Effector CD8-positive, alpha-beta T cell (primary cell): ENCODE results near the gene ZNF281.
"Not testable (repeated sequence)": the region's sequence is repeated elsewhere in the genome, so short reads cannot be mapped to it uniquely, and the experiment has no call there.

ENCODE experiments used
- DNase-seq: peaks from one replicate; lab custom pipeline; 2025; lab: John Stamatoyannopoulos, UW

Gene ZNF281

DNA sequence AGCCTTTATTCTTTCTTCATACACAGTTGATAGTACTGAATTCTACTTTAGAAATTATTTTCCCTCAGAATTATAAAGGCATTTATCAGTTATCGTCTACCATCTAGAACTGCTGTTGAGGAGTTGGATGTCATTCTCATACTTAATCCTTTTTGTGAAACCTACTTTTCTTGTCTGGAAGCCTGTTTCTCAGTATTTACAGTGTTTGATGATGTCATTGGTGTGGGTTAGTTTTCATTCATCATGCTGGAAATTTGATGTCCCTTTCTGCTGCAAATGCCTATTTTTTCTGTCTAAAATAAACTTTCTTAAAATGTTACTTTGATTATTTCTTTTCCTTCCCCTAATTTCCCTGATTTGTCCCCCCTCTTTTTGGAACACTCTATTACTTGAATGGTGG lies 22.8 kb upstream of the ZNF281 start:
- DNase-seq, result no peak

DNA sequence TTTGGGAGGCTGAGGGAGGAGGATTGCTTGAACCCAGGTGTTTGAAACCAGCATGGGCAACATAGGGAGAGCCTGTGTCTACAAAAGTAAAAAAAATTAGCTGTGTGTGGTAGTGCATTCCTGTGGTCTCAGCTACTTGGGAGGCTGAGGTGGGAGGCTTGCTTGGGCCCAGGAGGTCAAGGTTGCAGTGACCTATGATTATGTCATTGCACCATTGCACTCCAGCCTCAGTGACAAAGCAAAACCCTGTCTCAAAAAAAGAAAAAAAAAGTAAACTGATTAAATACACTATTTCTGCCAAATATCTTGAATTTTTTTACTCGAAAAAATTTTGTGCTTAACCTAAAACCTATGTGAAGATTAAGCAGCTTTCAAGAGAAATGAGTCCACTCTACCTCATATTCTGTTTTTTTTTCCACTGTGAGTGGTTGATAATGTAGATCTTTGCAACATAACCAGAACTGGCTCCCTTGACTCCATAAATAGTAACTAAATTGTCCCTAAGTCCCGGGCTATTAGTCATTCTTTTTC lies 19.4 kb upstream of the ZNF281 start:
- no peak for DNase-seq

DNA sequence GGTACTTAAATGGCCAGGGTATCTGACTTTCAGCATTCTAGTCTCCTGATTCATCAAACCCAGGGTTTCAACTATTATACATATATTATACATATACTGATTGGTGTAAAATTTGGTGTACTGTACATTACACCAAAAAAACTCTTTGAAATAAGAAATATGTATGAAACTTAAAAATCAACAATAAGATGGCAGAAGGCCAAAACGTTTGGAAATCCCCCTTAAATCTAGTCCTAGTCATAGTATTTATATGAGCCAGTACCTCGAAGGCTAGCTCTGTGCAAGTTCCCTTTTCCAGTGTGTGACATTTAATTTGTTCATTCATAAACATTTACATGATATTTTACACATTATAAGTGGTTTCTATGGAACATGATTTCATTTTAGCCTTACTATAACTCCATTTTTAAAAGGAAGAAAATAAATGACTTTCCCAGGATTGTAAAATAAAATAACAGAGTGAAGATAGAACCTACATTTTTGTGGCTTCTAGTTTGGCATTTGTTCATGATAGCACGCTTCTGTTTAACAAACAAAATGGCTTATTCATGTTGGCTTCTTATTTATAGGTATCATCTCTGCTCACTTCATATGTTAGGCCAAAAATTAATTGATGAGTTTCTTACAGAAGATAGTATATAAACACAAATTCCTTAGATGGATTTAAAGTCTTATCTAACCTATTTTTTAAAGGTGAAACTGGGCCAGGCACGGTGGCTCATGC lies 18.8 kb upstream of the ZNF281 start:
- DNase-seq, result no peak

DNA sequence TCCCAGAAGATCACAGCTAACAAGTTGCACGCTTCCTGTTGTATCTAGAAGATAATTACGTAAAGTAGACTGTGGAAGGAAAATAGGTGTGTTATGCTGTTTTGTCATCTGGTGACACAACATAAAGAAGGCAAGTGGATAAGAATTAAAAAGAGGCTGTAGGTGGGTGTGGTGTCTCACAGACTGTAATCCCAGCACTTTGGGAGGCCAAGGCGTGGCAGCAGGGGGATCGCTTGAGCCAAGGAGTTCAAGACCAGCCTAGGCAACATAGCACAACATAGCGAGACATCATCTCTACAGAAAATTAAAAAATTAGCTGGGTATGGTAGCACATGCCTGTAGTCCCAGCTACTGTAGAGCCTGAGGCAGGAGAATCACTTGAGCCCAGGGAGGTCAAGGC lies 17.9 kb upstream of the ZNF281 start:
- DNase-seq, result no peak

DNA sequence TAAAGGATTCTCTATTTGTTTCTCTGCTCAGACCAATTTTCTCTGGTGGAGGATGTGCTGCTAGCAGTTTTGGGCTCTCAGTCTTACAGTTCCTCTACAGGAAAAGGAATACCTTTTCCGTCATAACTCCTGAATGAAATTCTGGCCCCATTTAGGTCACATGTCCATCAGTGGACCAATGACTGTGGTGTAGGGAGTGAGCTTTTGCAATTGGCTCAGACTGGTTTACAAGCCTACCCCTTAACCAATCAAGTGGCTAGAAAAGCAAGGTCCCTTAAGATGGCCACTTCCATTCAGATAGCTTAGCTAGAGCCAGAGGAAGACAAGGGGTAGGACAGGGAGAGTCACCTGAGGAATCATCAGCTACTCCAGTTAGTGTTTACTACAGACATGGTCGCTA lies 16.4 kb upstream of the ZNF281 start:
- DNase-seq, result no peak

DNA sequence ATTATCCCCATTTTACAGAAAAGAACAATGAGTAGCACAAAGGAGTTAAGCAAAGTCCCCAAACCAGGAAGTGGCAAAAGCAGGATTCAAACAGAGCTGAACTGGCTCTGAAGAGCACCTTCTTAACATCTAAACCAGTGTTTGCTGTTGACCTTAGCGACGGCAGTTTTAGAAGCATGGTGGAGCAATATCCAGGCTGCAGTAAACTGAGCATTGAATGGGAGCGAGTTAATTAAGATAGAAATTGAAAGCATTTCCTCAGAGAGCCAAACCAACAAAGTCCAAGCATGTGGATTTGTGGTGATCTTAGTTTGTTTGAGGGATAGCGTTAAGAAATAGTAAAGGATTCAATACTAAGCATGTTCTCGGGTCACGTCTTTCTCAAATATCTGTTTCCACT lies 13.4 kb upstream of the ZNF281 start:
- no peak for DNase-seq

DNA sequence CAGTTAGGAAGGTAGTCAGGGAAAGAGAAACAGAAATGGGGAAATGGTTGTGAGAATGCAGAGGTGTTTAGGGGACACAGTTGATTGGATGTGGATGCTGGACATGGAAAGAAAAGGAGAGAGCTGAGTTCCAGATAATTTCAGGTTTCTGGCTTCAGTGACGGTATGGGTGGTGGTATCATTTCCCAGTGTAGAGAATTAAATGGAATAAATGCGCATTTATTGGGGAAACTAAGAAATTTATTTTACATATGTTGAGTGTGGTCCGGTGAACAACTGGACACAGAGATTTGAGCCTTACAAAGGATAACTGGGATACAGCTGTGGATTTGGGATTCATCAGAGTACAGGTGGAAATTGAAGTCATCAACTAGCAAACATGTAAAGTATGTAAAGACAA lies 12.4 kb upstream of the ZNF281 start:
- no peak for DNase-seq

DNA sequence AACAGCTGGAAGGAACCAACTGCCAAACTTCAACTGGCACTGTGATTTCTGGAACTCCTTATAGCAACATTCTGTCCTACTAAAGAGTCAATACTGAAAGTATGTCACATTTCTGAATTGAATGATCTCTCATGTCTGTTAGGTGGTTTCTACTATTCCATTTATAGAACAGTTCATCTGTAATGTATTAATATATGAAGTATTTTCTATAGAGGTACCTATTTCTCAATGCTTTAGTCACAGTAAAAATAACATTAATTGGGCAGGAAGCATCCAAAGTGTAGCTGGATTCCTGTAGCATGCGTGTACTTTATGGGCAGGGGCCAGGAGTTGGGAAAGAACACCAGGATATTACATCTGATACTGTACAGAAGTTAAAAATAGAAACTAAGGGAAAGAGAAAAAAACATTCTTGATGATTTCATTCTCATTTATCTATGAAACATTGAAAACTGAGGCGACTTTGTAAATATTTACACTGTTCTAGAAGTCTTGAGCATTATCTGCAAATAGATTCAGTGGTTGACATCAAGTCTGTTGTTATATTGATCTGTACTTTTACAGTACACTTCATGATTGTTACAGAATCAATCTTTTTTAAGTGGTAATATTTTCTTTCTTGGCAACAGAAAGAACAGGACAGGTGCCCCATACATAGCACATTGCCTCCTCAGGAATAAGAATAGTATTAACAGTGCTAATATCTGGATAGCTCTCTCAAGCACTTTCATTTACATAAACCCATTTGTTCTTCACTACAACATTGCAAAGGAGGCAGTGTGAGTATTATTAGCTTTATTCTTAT lies 6.2 kb upstream of the ZNF281 start:
- no peak for DNase-seq

DNA sequence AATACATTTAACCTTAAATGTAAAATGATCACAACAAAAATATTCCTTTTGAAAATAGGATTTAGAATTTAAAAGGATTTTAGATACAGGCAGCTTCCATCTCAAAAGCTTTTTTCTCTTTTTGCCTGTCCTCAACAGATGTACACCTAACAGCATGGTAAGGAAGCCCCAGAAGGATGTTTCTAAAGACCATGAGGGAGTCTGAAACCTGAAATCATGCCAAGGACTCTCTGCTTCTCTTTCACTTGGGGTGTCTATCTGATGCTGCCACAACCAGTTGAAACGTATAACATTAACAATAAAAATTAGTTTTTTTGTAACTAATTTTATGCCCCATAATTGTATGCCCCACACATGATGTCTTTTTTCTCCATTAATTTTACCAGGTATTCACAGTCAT lies 5.4 kb upstream of the ZNF281 start:
- DNase-seq, result no peak

DNA sequence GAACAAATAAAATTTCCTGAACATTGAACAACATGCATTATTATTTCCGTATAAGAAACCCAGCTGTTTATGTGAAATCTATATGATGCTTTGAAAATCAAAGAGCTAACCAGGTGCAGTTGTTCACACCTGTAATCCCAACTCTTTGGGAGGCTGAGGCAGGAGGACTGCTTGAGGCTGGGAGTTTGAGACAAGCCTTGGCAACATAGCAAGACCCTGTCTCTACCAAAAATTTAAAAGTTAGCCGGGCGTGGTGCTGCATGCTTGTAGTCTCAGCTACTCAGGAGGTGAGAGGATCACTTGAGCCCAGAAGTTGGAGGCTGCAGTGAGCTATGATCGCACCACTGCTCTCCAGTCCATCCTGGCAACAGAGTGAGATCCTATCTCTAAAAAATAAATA lies 4.8 kb upstream of the ZNF281 start:
- DNase-seq, result no peak

DNA sequence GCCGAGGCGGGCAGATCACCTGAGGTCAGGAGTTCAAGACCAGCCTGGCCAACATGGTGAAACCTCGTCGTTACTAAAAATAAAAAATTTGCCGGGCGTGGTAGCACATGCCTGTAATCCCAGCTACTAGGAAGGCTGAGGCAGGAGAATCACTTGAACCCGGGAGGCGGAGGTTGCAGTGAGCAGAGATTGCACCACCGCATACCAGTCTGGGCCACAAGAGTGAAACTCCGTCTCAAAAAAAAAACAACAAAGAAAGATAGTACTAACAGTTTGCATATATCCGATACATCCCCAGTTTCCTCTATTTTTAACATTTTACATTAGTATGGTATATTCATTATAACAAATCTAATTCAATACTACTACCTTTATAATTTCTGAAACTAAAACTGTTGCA lies 3.9 kb upstream of the ZNF281 start:
- DNase-seq, result not testable (repeated sequence)

DNA sequence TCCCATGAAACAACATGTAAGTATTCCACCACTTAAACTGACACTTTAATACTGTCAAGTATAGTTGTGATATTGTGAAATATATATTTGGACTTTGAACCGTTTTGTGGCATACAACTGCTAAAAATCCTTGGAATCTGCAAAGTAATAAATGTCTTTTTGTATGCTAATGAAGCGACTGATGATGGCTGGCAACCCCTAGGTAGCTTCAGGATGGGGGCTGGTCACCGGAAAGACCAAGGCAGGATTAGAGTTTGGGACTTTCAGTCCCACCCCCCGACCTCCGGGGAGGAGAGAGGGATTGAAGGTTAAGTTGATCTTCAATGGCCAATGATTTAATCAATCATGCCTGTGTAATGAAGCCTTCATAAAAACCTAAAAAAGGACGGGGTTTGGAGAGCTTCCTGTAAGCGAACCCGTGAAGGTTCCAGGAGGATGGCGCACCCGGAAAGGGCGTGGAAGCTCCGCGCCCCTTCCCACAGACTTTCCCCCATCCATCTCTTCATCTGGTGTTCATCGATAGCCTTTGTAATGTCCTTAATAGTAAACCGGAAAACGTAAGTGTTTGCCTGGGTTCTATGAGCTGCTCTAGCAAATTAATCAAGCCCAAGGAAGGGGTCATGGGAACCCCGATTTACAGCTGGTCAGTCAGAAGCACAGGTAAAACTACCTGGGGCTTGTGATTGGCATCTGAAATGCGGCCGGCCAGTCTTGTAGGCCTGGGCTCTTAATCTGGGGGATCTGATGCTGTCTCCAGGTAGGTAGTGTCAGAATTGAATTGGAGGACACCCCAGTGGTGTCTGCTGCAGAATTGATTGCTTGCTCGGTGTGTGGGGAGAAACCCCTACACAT lies 1.8 kb upstream of the ZNF281 start:
- DNase-seq, result no peak

DNA sequence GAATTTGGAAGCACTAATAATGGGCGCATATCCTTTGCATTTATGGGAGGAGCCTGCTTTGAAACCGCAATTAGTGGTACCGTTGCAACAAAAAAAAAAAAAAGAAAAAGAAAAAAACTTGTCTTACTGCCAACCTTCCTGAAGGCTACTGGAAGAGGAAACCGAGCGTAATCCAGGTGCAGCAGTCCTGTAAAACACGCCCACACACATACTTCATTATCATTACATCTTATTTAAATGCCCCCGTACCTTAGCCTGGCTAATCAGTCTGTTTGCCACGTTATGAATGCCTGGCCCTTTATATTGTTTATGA lies 686 bp upstream of the ZNF281 start:
- DNase-seq, result no peak

DNA sequence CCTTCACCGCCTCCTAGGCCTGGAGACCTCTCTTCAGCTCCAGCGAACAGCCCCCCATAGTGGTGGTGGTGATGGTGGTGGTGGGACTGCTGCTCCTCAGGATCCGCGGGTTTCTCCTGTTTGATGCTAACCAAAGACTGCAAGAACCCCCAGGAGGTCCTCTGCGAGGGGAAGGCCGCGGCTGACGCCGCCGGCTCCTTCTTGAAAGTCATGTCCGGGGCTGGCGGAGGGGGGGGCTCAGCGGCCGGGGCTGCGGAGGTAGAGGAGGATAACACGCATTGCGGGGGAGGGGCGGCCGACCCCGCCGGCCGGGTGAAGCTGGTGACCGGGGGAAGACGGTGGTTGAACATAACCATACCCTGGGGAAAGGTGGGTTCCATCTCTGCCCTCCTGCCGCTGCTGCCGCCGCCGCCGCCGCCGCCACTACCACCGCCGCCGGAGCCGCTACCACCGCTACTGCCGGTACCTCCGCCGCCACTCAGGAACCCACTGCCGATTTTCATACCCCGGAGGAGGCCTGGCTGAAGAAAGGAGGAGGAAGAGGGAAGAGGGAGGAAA lies 554 bp downstream of the ZNF281 start:
- peak; percentile 22 for DNase-seq

DNA sequence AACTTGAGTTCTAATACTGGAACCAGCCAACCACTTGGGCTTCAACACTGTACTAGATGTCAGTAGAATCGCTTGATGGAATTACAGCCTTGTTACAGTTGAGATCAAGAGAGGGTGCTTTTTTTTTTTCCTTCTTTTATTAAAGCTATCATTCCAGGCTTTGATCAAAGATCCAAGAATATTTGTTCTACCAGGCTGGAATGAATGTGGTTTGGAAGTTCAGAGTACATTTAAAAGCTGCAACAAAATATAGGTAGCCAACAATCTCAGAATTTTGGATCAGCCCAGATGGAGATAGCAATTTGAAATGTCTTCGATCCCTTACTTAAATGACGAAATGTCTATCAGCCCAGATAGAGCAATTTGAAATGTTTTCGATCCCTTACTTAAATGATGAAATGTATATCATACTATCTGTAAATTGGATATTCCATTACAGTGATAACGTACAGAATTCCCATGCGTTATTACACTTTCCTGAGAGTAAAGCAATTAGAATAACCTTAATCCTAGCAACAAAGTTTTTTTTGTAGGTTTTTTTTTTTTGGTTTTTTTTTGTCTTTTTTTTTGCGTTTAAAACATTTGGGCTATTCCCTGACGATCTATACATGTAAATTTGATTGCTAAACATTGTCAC lies 3.6 kb downstream of the ZNF281 start:
- DNase-seq, result no peak

DNA sequence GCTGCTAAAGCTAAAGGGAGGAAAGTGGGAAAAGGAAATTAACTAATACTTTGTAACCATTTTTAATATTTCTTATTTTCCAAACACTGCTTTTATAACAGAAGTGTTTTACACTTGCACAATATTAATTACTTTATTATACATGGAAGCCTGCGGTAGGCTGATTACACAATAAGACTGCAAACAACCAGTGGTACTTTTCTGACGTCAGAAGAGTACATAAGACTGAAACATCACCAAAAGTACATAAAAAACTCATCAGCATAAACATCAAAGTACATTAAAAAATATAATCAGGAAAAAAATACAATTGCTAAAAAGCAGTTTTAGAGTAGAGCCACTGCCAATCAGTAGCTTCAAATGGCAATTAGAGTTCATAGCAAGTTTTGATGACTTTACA lies 4.6 kb downstream of the ZNF281 start:
- no peak for DNase-seq

DNA sequence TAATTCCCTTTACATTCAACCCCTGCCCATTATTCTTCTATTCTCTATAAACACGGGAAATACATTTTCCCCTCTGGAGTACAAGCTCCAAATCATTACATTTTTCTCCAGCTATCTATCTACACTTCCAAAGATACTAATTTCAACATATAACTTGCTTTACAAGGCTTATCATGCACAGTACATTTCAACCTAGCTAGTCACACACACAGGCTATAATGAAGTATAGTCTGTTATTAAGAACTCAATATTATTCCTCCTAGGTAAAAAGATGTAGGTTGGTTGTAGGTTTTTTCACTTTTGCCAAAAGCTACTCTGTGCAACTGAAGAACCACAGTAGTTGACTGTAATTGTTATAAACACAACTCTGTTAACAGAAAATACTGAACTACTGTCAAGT lies 8.1 kb downstream of the ZNF281 start:
- DNase-seq, result no peak

DNA sequence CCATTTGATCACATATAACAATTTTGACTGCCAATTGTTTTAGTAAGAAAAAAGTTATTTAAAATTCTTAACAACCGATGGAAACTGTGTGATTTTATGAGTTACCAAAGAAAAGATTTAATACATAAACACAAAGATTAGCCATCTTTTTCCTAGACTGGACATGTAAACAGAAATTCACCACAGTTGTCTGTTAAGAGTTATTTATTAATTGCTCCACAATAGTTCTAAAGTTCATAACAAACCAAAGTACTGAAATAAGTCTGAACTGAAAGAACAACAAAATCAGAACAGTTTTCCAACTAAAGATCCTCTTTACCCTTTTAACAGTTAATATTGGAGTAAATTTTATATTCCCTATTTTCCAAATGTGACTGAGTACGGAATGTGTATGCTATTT lies 8.6 kb downstream of the ZNF281 start:
- DNase-seq, result no peak

DNA sequence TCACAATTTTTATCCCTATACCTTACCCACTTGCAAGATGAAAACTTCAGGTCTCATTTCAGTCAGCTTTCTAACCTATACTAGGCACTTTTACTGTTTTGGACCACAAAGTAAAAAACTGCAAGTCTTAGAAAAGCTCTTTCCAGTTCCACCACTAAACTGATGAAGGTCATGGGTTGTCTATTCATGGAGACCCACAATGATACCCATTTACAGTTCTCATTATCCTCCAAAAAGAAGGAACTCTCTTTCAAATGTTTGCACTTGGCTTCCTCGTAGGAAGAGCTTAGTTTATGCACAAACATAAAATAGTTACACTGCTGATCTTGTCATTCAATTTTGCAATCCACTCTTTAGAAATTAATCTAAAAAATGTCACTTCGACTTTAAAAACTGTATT lies 9.3 kb downstream of the ZNF281 start:
- DNase-seq, result no peak

DNA sequence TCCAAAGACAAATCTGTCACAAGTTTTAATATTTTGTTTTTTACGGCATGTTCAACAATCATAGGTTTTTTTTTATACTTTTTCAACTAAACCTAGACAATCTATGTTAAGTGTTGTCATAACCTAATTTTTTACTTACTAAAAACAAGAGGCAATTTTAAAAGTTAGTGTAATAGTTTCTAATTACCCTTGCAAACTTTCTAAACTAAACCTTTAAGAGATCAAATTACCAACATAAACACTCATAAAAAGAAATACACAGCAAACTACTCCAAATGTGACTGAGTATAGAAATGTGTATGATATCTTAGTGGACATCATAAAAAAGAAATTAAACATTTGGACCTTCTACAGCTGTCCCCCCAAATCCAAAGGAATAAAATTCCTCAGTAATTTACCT lies 10.0 kb downstream of the ZNF281 start:
- DNase-seq, result no peak

DNA sequence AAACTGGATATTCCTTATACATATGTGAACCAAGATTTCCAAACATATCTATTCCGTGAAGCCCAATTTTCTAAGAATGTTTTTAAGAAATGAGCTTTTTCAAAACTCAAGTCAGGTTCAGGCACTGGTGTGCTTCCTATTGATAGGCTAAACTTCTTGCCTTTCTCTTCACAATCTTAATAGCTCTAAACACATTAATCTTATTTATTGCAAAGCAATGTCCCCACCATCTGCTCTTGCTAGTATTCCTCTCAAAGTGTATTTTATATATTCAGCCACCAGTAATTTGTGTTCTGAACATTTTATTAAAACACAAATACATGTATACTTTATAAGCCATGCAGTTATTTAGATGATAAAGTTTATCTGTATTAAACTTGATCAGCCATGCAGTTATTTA lies 11.5 kb downstream of the ZNF281 start:
- DNase-seq, result no peak

DNA sequence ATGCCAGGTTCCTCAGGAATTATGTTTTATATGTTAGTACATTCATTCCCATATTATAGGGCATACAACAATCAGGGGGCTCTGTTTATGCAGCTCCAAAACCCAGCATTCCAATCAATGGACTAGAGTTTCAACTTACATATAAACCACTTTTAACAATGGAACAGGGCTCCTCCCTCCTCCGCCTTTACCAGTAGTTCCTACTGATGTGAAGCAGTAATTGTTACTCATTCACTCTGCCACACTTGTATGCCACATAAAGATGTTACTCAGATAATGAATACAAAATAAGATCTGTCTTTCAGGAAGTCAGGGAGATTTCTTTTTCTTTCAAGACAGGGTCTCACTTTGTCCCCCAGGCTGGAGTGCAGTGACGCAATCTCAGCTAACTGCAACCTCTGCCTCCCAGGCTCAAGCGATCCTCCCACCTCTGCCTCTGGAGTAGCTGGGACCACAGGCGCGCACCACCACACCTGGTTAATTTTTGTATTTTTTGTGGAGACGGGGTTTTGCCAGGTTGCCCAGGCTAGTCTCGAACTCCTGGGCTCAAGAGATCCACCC lies 17.1 kb downstream of the ZNF281 start:
- DNase-seq, result no peak
